ENCODE measurements around the gene DHX29. TPM values are rescaled to one million over a fixed set of nuclear protein-coding genes. Genes with fewer than 3 reads are reported as not detected.

DHX29 gene
- total and polyA plus RNA-seq, 2 donors (not counting 1 experiment from before 2014, with no cell fraction given): 8.1 to 38.5 TPM

DNA sequence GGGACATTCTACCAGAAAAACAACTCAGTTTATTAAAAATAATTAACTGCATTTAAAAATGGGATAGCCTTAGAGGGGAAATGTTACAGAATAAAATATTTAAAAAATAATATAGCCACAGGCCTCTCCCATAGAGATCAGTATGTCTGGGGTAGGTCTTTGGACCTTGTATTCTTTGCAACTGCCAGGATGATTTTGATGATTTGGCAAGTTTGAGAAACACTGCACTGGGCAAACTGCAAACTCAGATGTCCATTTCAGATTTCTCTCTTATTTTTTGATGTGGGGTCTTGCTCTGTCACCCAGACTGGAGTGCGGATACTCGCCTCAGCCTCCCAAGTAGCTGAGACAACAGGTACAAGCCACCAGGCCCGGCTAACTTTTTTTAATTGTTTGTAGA is 49.2 kb downstream of the DHX29 start:
- no peak overlapping the region for H3K9ac ChIP-seq (ENCODE audit: insufficient read depth, low read length)
- H4K20me1 ChIP-seq (ENCODE audit: control insufficient read depth, extremely low read depth, insufficient read depth, low read length): no peaks in the 10 kb centered on the region
- H3K36me3 ChIP-seq (ENCODE audit: control insufficient read depth, insufficient read depth, low read length): peaks cover 6% of the 10 kb centered on the region
- H3K4me1 ChIP-seq (ENCODE audit: control insufficient read depth, extremely low read depth, insufficient read depth, low read length): no peaks in the 10 kb centered on the region
- no peak for TF ChIP-seq EZH2 (IDR thresholded peaks at IDR 0.05; ENCODE audit: low read length, missing control alignments)
- TF ChIP-seq, protein P1, sequence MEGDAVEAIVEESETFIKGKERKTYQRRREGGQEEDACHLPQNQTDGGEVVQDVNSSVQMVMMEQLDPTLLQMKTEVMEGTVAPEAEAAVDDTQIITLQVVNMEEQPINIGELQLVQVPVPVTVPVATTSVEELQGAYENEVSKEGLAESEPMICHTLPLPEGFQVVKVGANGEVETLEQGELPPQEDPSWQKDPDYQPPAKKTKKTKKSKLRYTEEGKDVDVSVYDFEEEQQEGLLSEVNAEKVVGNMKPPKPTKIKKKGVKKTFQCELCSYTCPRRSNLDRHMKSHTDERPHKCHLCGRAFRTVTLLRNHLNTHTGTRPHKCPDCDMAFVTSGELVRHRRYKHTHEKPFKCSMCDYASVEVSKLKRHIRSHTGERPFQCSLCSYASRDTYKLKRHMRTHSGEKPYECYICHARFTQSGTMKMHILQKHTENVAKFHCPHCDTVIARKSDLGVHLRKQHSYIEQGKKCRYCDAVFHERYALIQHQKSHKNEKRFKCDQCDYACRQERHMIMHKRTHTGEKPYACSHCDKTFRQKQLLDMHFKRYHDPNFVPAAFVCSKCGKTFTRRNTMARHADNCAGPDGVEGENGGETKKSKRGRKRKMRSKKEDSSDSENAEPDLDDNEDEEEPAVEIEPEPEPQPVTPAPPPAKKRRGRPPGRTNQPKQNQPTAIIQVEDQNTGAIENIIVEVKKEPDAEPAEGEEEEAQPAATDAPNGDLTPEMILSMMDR (conservative IDR thresholded peaks at IDR 0.05 in 1 of 2, IDR thresholded peaks at IDR 0.05 in 1 of 2; ENCODE audit: low read depth in 1 of 2, low read length in 2 of 2): no peak
- H3K9me3 ChIP-seq (ENCODE audit: control insufficient read depth, insufficient read depth, low read depth, low read length): no peaks in the 10 kb centered on the region
- H3K27me3 ChIP-seq (ENCODE audit: control insufficient read depth, insufficient read depth, low read length): no peaks in the 10 kb centered on the region
- H3K4me2 ChIP-seq (ENCODE audit: extremely low read depth, insufficient read depth, low read length): no peak overlapping the region
- H3K4me3 ChIP-seq (replicated peaks in 1 of 4; ENCODE audit: control extremely low read depth in 1 of 4, insufficient read depth in 1 of 4, low read depth in 3 of 4, low read length in 4 of 4): no peak overlapping the region
- no peaks in the 10 kb centered on the region for H3K79me2 ChIP-seq (ENCODE audit: control insufficient read depth, insufficient read depth, low read length)
- no peak overlapping the region for H3K27ac ChIP-seq (ENCODE audit: insufficient read depth, low read length)
- no peak overlapping the region for H2AFZ ChIP-seq (ENCODE audit: low read length)
- no peak for DNase-seq (ENCODE audit: low read depth in 2 of 2)

GRCh38 chr5:55254802-55255201 is 52.7 kb downstream of the DHX29 start:
- no peaks in the 10 kb centered on the region for H3K9me3 ChIP-seq (ENCODE audit: control insufficient read depth, insufficient read depth, low read depth, low read length)
- no peak overlapping the region for H3K4me2 ChIP-seq (ENCODE audit: extremely low read depth, insufficient read depth, low read length)
- no peak overlapping the region for H2AFZ ChIP-seq (ENCODE audit: low read length)
- no peak for TF ChIP-seq EZH2 (IDR thresholded peaks at IDR 0.05; ENCODE audit: low read length, missing control alignments)
- TF ChIP-seq, protein P1 (conservative IDR thresholded peaks at IDR 0.05 in 1 of 2, IDR thresholded peaks at IDR 0.05 in 1 of 2; ENCODE audit: low read depth in 1 of 2, low read length in 2 of 2): no peak
- no peak overlapping the region for H3K9ac ChIP-seq (ENCODE audit: insufficient read depth, low read length)
- no peaks in the 10 kb centered on the region for H3K79me2 ChIP-seq (ENCODE audit: control insufficient read depth, insufficient read depth, low read length)
- no peak overlapping the region for H3K27ac ChIP-seq (ENCODE audit: insufficient read depth, low read length)
- H3K4me3 ChIP-seq (replicated peaks in 1 of 4; ENCODE audit: control extremely low read depth in 1 of 4, insufficient read depth in 1 of 4, low read depth in 3 of 4, low read length in 4 of 4): no peak overlapping the region
- no peaks in the 10 kb centered on the region for H4K20me1 ChIP-seq (ENCODE audit: control insufficient read depth, extremely low read depth, insufficient read depth, low read length)
- no peak for DNase-seq (ENCODE audit: low read depth in 2 of 2)
- H3K27me3 ChIP-seq (ENCODE audit: control insufficient read depth, insufficient read depth, low read length): no peaks in the 10 kb centered on the region
- peaks cover 3% of the 10 kb centered on the region for H3K36me3 ChIP-seq (ENCODE audit: control insufficient read depth, insufficient read depth, low read length)
- no peaks in the 10 kb centered on the region for H3K4me1 ChIP-seq (ENCODE audit: control insufficient read depth, extremely low read depth, insufficient read depth, low read length)

DNA sequence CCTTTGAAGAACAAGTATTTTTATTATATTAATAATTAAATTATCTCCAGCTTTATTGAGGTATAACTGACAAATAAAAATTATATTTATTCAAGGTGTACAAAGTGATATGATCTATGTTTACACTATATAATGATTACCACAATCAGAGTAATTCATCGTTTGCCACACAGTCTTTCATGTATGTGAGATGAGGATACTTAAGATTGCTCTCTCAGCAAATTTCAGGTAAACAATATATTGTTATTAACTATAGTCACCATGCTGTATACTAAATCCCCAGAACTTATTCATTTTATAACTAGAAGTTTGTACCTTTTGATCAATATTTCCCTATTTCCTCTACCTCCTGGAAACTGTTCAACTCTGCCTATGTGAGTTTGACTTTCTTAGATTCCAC is 57.4 kb downstream of the DHX29 start:
- H3K9ac ChIP-seq (ENCODE audit: insufficient read depth, low read length): no peak overlapping the region
- no peaks in the 10 kb centered on the region for H3K4me1 ChIP-seq (ENCODE audit: control insufficient read depth, extremely low read depth, insufficient read depth, low read length)
- H3K4me2 ChIP-seq (ENCODE audit: extremely low read depth, insufficient read depth, low read length): no peak overlapping the region
- no peaks in the 10 kb centered on the region for H3K27me3 ChIP-seq (ENCODE audit: control insufficient read depth, insufficient read depth, low read length)
- H3K36me3 ChIP-seq (ENCODE audit: control insufficient read depth, insufficient read depth, low read length): peaks cover under 1% of the 10 kb centered on the region
- no peaks in the 10 kb centered on the region for H4K20me1 ChIP-seq (ENCODE audit: control insufficient read depth, extremely low read depth, insufficient read depth, low read length)
- TF ChIP-seq, protein P1 (conservative IDR thresholded peaks at IDR 0.05 in 1 of 2, IDR thresholded peaks at IDR 0.05 in 1 of 2; ENCODE audit: low read depth in 1 of 2, low read length in 2 of 2): no peak
- TF ChIP-seq EZH2 (IDR thresholded peaks at IDR 0.05; ENCODE audit: low read length, missing control alignments): no peak
- H2AFZ ChIP-seq (ENCODE audit: low read length): no peak overlapping the region
- H3K79me2 ChIP-seq (ENCODE audit: control insufficient read depth, insufficient read depth, low read length): no peaks in the 10 kb centered on the region
- no peaks in the 10 kb centered on the region for H3K9me3 ChIP-seq (ENCODE audit: control insufficient read depth, insufficient read depth, low read depth, low read length)
- H3K27ac ChIP-seq (ENCODE audit: insufficient read depth, low read length): no peak overlapping the region
- H3K4me3 ChIP-seq (replicated peaks in 1 of 4; ENCODE audit: control extremely low read depth in 1 of 4, insufficient read depth in 1 of 4, low read depth in 3 of 4, low read length in 4 of 4): no peak overlapping the region
- DNase-seq (ENCODE audit: low read depth in 2 of 2): no peak
